HG03139 (cell line): Measurements from ENCODE around the gene RNF103.
A peak's percentile ranks its signal among the peaks of the same experiment; 100 is the strongest.

Experiments used
- ATAC-seq: cut with Tn5 transposase; IDR thresholded peaks from one replicate; pipeline ENCODE4 v1.9.1; 2021; ENCODE audit not compliant: unreplicated experiment

The RNF103 gene

DNA sequence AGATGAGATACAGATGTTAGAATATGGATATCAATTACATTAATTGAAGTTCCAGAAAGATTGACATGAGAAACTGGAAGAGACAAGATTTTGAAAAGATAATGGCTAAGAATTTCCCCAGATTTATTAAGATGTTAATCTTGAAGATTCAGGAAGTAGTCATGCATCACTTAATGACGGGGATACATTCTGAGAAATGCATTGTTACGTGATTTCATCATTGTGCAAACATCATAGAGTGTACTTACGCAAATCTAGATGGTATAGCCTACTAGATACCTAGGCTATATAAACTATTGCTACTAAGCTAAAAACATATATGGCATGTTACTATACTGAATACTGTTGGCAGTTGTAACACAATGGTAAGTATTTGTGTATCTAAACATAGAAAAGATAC is 53.6 kb downstream of the RNF103 start:
- ATAC-seq, result no peak

DNA sequence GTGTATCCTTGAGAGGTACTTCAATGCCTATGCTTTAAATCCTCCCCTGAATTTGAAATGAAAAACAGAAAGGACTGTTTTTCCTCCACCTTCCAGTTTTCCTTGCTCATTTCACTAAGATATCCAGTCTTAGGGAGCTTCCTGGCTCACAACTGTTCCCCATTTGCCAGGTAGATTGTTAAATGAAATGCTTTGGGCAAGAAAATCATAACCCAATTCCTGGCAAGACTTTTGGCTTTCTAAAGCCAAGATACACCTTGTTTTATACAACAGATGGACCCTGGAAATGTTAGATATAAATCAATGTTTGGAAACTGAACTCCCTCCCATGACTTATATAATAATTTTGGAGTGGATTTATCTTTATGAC is 56.9 kb downstream of the RNF103 start:
- no peak for ATAC-seq

DNA sequence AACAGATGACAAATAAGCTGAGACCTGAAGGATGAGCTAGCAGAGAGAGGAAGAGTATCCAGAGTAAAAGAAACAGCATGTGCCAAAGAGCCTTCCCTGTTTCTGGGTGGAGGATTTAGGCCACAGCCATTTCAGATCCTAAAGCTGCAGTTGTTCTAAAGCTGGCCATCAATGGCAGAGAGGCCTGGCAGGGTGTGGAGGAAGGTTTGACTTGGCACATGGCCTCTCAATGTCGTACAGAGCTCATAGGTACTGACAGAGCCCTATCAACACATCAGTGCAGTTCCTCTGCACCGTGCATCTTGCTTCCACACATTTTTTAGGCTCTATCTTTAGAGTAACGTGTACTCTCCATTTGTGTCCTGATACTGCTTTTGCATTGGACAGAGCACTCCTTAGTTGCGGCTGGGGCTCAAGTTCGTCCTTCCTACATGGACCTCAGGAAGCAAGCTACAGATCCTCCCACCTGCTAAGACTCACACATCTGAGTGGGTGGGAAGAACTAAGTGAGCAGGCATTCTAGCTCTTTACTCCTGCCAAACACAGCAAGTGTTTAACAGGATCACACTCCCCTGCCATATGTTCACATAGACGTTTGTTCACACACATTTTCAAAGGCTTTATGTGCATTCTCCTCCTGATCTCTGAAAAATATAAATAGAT is 57.4 kb downstream of the RNF103 start:
- no peak for ATAC-seq

DNA sequence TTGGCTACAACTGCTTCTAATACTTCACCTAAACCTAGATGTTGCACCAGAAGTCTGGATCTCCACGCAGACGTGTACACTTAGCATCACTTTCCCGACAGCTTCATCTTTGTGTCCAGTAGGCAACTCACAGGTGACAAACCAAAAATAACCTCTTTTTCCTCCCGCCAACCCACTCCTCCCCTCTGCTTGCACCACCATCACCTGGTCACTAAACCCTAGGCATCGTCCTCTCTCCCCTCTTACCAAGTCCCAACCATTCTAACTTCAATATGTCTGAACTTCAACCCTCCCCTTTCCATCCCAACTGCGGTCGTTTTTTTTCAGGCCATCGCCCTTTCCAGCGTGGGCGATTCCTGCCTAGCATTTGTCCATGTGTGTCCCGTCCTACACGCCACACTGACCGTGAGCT is 60.0 kb downstream of the RNF103 start:
- ATAC-seq, result no peak

DNA sequence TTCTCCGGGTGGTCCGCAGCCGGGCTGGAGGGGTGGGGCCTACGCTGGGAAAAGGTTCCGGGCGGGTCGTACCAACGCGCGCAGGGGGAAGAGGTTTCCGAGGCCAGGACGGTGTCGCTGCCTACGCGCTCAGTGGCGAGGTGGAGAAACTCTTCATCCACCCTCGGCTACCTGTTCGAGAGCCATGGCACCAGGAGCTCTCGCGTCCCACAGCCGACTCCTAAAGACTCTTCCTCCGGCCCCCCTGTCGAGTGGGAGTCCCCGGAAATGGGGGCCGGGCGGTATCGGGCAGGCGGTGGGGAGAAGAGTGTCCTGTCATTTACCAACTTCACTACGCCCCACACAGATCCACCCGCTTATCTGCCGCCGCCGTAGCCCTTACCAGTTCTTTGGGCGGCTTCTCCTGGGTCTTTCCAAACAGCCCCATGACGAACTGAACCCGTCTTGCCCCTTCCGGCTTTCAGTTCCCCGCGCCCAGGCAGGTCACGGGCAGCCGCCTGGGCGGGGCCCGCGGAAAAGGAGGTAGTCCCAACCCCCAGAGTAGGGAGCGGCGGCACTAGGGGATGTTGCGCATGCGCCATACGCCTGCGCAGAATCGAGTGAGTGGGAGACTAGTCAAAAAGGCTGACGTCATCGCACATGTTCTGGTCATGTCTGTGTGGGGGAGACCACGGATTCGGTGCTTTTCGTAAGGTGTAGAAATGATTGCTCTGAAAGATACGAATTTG is 60.6 kb downstream of the RNF103 start, which contains the start of gene CHMP3:
Gene CHMP3, minus strand, starts transcription at position 522 of the 728 bp plus-strand sequence. Its CDS starts 95 bp downstream, at position 427.
- ATAC-seq, result peak; percentile 75

DNA sequence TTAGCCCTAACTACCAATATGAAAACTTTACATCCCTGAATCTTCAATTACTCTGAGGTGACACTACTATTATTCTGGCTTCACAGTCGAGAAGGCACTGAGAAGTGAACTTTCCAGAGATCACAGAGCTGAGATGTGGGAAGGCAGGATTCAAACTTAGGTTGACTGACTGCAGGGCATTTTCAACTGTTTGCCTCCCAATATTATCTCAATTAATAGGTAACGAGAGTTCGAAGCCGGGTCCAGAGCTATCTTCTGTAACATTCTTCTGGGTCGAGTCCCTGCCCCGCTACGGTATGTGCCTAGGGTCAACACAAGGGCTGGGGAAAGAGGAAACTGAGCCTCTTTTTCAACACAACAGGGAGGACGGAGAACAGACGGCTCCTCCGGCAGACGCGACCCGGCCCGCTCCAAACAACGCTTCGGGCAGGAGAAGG is 61.2 kb downstream of the RNF103 start:
- ATAC-seq, result peak; percentile 4

DNA sequence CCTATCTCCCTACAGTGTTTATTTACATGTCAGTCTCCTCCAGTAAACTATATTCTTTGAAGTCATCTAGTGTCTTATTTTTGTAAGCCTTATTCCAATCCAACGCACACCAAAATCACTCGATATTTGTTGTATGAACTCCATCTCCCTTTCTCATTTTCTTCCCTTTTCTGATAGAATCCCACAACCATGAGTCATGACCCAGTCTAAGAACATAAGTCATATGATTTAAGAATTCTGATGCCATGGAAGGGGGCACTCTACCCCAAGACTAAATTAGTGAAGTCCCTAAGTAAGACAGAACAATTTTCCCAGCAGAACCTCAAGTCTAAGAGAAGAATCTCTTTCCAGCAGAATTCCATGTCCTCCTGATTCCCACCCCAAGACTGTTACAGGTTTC is 65.8 kb downstream of the RNF103 start:
- no peak for ATAC-seq

DNA sequence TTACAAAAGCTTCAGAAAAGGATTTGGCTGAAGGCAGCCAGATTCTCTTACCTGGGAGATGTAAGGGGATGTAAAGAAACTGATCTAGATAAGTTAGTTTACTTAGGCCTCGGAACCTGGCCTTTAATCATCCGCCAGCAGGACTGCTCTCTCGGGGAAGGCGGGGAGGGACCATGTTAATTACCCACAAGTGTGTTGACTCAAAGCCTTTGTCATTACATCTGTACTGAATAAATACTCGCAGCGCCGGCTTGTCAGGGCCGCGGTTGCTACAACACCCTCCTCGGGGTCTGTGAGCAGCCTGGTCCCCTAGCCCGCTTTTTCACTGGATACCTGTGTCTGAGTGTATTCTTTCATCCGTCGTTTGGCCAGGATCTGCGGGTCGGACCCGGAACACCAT is 67.2 kb downstream of the RNF103 start:
- no peak for ATAC-seq
